PC-3 (cell line): ENCODE measurements around the gene BCL11A. TPM values are rescaled to one million over a fixed set of nuclear protein-coding genes. Genes with fewer than 3 reads are reported as not detected.

Experiments
- ATAC-seq: fragments of 200-7000 bp; cut with Tn5 transposase; 2 replicates; pipeline ENCODE4 v1.9.1; 2020; ENCODE audit warnings: mild to moderate bottlenecking, moderate library complexity
- BruUV-seq: library from RNA; stranded (reverse); fragments of 400-500 nt; replicated peaks from 2 replicates; lab custom pipeline; 2021; lab: Mats Ljungman, UMichigan
- CTCF ChIA-PET: fragments of 300-600 bp; sonication (Branson Sonifier 250); formaldehyde crosslinking; loops from one replicate; lab custom pipeline; 2022; ENCODE audit warnings: antibody characterized with exemption; lab: Charles Lee
- POLR2A ChIA-PET: fragments of 300-600 bp; sonication (Branson Sonifier 250); formaldehyde crosslinking; loops from one replicate; lab custom pipeline; 2022; ENCODE audit warnings: antibody characterized with exemption; ENCODE audit not compliant: unreplicated experiment; lab: Charles Lee
- DNase-seq: peaks from one replicate; pipeline ENCODE4 v3.0.0-alpha.2; 2015
- H2AFZ ChIP-seq: fragments of 300-600 bp; sonication (generic); 2 replicates; pipeline ENCODE4 v1.6.0; 2016; ENCODE audit warnings: antibody characterized with exemption, low read length
- H3F3A ChIP-seq: fragments of 300-600 bp; sonication (generic); one replicate; pipeline ENCODE4 v1.6.0; 2017; ENCODE audit warnings: antibody characterized with exemption, low read length, control low read depth, mild to moderate bottlenecking; ENCODE audit not compliant: unreplicated experiment
- H3K27ac ChIP-seq: fragments of 300-600 bp; sonication (generic); 2 replicates; pipeline ENCODE4 v1.5.1; 2016; ENCODE audit warnings: mild to moderate bottlenecking, low read length
- H3K27me3 ChIP-seq: fragments of 300-600 bp; sonication (generic); 2 replicates; pipeline ENCODE4 v1.6.1; 2016; ENCODE audit warnings: low read length, mixed read lengths
- H3K36me3 ChIP-seq: fragments of 300-600 bp; sonication (generic); 2 replicates; pipeline ENCODE4 v1.6.1; 2016; ENCODE audit warnings: low read depth, mixed run types, low read length, mixed read lengths
- H3K4me1 ChIP-seq: fragments of 300-600 bp; sonication (generic); 2 replicates; pipeline ENCODE4 v1.5.1; 2016; ENCODE audit warnings: low read length; ENCODE audit not compliant: insufficient read depth
- H3K4me2 ChIP-seq: fragments of 300-600 bp; sonication (generic); 2 replicates; pipeline ENCODE4 v1.6.0; 2016; ENCODE audit warnings: low read length
- H3K4me3 ChIP-seq: fragments of 300-600 bp; sonication (generic); 2 replicates; pipeline ENCODE4 v1.5.1; 2016; ENCODE audit warnings: mild to moderate bottlenecking, low read length, mixed read lengths
- H3K79me2 ChIP-seq: fragments of 300-600 bp; sonication (generic); 2 replicates; pipeline ENCODE4 v1.6.1; 2017; ENCODE audit warnings: low read length, mixed read lengths
- H3K9ac ChIP-seq: fragments of 300-600 bp; sonication (generic); 2 replicates; pipeline ENCODE4 v1.6.0; 2016; ENCODE audit warnings: mild to moderate bottlenecking, low read length
- H3K9me2 ChIP-seq: fragments of 300-600 bp; sonication (generic); replicated peaks from 2 replicates; pipeline ENCODE4 v1.6.1; 2016; ENCODE audit warnings: mixed run types, low read length, mixed read lengths
- H3K9me3 ChIP-seq: fragments of 300-600 bp; sonication (generic); 2 replicates; pipeline ENCODE4 v1.6.1; 2016; ENCODE audit warnings: low read length, mixed read lengths
- H4K20me1 ChIP-seq: fragments of 300-600 bp; sonication (generic); 2 replicates; pipeline ENCODE4 v1.6.1; 2016; ENCODE audit warnings: low read length, mixed read lengths
- EZH2 ChIP-seq: fragments of 300-600 bp; sonication (generic); IDR thresholded peaks from one replicate; pipeline ENCODE4 v1.6.1; 2017; ENCODE audit warnings: antibody characterized with exemption, mild to moderate bottlenecking, low read length; ENCODE audit not compliant: unreplicated experiment
- EZH2phosphoT487 ChIP-seq: fragments of 300-600 bp; sonication (generic); IDR thresholded peaks from 2 replicates; pipeline ENCODE4 v1.6.1; 2018; ENCODE audit warnings: mild to moderate bottlenecking, antibody characterized with exemption, low read length, borderline replicate concordance
- intact Hi-C: fragments of 100-400 bp; cut with micrococcal nuclease; formaldehyde crosslinking; loops from 2 replicates; pipeline ENCODE4 v1.9.0; 2023
- total RNA-seq: library from RNA; depleted of rRNA; stranded (reverse); fragments of >200 nt; gene quantifications from 2 replicates; pipeline ENCODE4 v1.2.3, GENCODE V29; 2014
- TF ChIP-seq, protein P1 (sequence below): fragments of 300-600 bp; sonication (generic); conservative IDR thresholded peaks from 2 replicates; pipeline ENCODE4 v1.5.1; 2017; ENCODE audit warnings: antibody characterized with exemption, low read depth, mild to moderate bottlenecking, low read length

BCL11A gene
- total RNA-seq, 1 experiment from 2014 or later: 4.6 TPM

- H4K20me1 ChIP-seq: no peaks in the 10 kb centered on the region
- H3K4me1 ChIP-seq: peaks cover 2% of the 10 kb centered on the region
- H3K4me3 ChIP-seq: no peak overlapping the region
- no peaks in the 10 kb centered on the region for H3K27me3 ChIP-seq
- no peaks in the 10 kb centered on the region for H3K36me3 ChIP-seq
- no peaks in the 10 kb centered on the region for H3F3A ChIP-seq
- no peak overlapping the region for H3K27ac ChIP-seq
- ATAC-seq (no peak), DNase-seq (no peak)
- intact Hi-C loops: no loop called here
- BruUV-seq: no TSS peak
- no peaks in the 10 kb centered on the region for H3K9me2 ChIP-seq
- ChIA-PET POLR2A (interaction anchor here (0.7 kb wide), 1 partner anchor 795 kb away, joined by 3 read pairs; no protein-coding TSS in a partner anchor), CTCF (no interaction called here)
- H3K9me3 ChIP-seq: no peaks in the 10 kb centered on the region
- no peak overlapping the region for H2AFZ ChIP-seq
- no peaks in the 10 kb centered on the region for H3K79me2 ChIP-seq
- TF ChIP-seq, protein P1, sequence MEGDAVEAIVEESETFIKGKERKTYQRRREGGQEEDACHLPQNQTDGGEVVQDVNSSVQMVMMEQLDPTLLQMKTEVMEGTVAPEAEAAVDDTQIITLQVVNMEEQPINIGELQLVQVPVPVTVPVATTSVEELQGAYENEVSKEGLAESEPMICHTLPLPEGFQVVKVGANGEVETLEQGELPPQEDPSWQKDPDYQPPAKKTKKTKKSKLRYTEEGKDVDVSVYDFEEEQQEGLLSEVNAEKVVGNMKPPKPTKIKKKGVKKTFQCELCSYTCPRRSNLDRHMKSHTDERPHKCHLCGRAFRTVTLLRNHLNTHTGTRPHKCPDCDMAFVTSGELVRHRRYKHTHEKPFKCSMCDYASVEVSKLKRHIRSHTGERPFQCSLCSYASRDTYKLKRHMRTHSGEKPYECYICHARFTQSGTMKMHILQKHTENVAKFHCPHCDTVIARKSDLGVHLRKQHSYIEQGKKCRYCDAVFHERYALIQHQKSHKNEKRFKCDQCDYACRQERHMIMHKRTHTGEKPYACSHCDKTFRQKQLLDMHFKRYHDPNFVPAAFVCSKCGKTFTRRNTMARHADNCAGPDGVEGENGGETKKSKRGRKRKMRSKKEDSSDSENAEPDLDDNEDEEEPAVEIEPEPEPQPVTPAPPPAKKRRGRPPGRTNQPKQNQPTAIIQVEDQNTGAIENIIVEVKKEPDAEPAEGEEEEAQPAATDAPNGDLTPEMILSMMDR: no peak
- TF ChIP-seq EZH2phosphoT487: no peak
- TF ChIP-seq EZH2: no peak
- no peak overlapping the region for H3K4me2 ChIP-seq
- H3K9ac ChIP-seq: no peak overlapping the region
Measured at GRCh38 chr2:60426341-60426740, 127.1 kb downstream of the BCL11A start.

- ChIA-PET CTCF (no interaction called here), POLR2A (no interaction called here)
- Histone ChIP-seq H3K9me3 (no peaks in the 10 kb centered on the region), H3K9ac (no peak overlapping the region), H3K79me2 (no peaks in the 10 kb centered on the region), H2AFZ (no peak overlapping the region), H3K9me2 (no peaks in the 10 kb centered on the region), H3K27me3 (no peaks in the 10 kb centered on the region), H3K4me2 (no peak overlapping the region), H3K27ac (no peak overlapping the region), H4K20me1 (no peaks in the 10 kb centered on the region), H3F3A (no peaks in the 10 kb centered on the region), H3K4me1 (no peaks in the 10 kb centered on the region), H3K4me3 (no peak overlapping the region), H3K36me3 (no peaks in the 10 kb centered on the region)
- intact Hi-C loops: no loop called here
- TF ChIP-seq, protein P1: no peak
- TF ChIP-seq EZH2: no peak
- no peak for TF ChIP-seq EZH2phosphoT487
- DNase-seq (no peak), ATAC-seq (no peak)
- no TSS peak for BruUV-seq
Measured at GRCh38 chr2:60424233-60424632, 129.2 kb downstream of the BCL11A start.

- Histone ChIP-seq H3K4me2 (no peak overlapping the region), H3K4me1 (no peaks in the 10 kb centered on the region), H3F3A (no peaks in the 10 kb centered on the region), H3K9ac (no peak overlapping the region), H3K27ac (no peak overlapping the region), H3K9me3 (no peaks in the 10 kb centered on the region), H3K36me3 (no peaks in the 10 kb centered on the region), H3K4me3 (no peak overlapping the region), H3K79me2 (no peaks in the 10 kb centered on the region), H3K9me2 (no peaks in the 10 kb centered on the region), H4K20me1 (no peaks in the 10 kb centered on the region), H3K27me3 (no peaks in the 10 kb centered on the region), H2AFZ (no peak overlapping the region)
- intact Hi-C loops: no loop called here
- CTCF ChIA-PET: no interaction called here
- no peak for DNase-seq
- TF ChIP-seq, protein P1: no peak
- TF ChIP-seq EZH2: no peak
- no peak for ATAC-seq
- POLR2A ChIA-PET: no interaction called here
- BruUV-seq: no TSS peak
Measured at GRCh38 chr2:60423505-60423904, 129.9 kb downstream of the BCL11A start.
